B cell (primary cell): ENCODE measurements around the gene THAP8. TPM values are rescaled to one million over a fixed set of nuclear protein-coding genes. Genes with fewer than 3 reads are reported as not detected.
A peak's percentile ranks its signal among the peaks of the same experiment; 100 is the strongest.

ENCODE experiments used
- ATAC-seq: fragments of 200-7000 bp; cut with Tn5 transposase; one replicate; pipeline ENCODE4 v1.10.0; 2021; ENCODE audit warnings: low read depth, mild to moderate bottlenecking, moderate number of reproducible peaks, moderate library complexity
- CTCF ChIA-PET: fragments of 350-600 bp; sonication (Branson Sonifier 250); formaldehyde crosslinking; loops from one replicate; lab custom pipeline; 2021; ENCODE audit warnings: antibody characterized with exemption, inconsistent platforms; lab: Charles Lee
- POLR2A ChIA-PET: fragments of 350-600 bp; sonication (Branson Sonifier 250); formaldehyde crosslinking; loops from one replicate; lab custom pipeline; 2021; ENCODE audit warnings: antibody characterized with exemption; lab: Charles Lee
- DNase-seq: peaks from one replicate; pipeline ENCODE4 v3.0.0; 2013
- H2AFZ ChIP-seq: 2 replicates; pipeline ENCODE4 v1.6.1; 2012; ENCODE audit warnings: mild to moderate bottlenecking, low read depth, low read length; ENCODE audit not compliant: insufficient read depth, poor library complexity, severe bottlenecking
- H3K27ac ChIP-seq, 2 donors: 1 replicate in 1 of 2; 2 replicates in 1 of 2; pipeline ENCODE4 v1.5.1; 2012 to 2013; ENCODE audit warnings: low read length in 2 of 2, mild to moderate bottlenecking in 2 of 2, moderate library complexity in 1 of 2
- H3K27me3 ChIP-seq, 4 experiments: fragments of 200-600 bp in 1 of 4; sonication (generic) in 1 of 4; replicated peaks in 1 of 4; 1 replicate in 2 of 4; 2 replicates in 2 of 4; pipeline versions ENCODE4 v1.6.1 to v1.7.0; 2013 to 2016; ENCODE audit warnings: low read length in 3 of 4, mild to moderate bottlenecking in 2 of 4, mixed read lengths in 1 of 4, moderate library complexity in 1 of 4; ENCODE audit not compliant: insufficient read depth in 4 of 4, control insufficient read depth in 3 of 4; ENCODE audit errors: control extremely low read depth in 1 of 4
- H3K36me3 ChIP-seq, 2 experiments: replicated peaks in 1 of 2; 1 replicate in 1 of 2; 2 replicates in 1 of 2; pipeline versions ENCODE4 v1.6.1 to v1.7.1; 2013; ENCODE audit warnings: low read length in 1 of 2; ENCODE audit not compliant: insufficient read depth in 2 of 2, control insufficient read depth in 1 of 2; ENCODE audit errors: control extremely low read depth in 1 of 2, extremely low read depth in 1 of 2
- H3K4me1 ChIP-seq, 2 donors: fragments of 200-600 bp in 1 of 2; sonication (generic) in 1 of 2; 1 replicate in 1 of 2; 2 replicates in 1 of 2; pipeline versions ENCODE4 v1.5.1 to v1.6.1; 2013 to 2017; ENCODE audit warnings: low read length in 2 of 2; ENCODE audit not compliant: control insufficient read depth in 2 of 2, insufficient read depth in 2 of 2
- H3K4me2 ChIP-seq: replicated peaks from 2 replicates; pipeline ENCODE3; 2012; ENCODE audit warnings: mild to moderate bottlenecking, low read depth, low read length; ENCODE audit not compliant: poor library complexity, severe bottlenecking
- H3K4me3 ChIP-seq, 5 experiments: fragments of 200-600 bp in 1 of 5; sonication (generic) in 1 of 5; 1 replicate in 3 of 5; 2 replicates in 2 of 5; pipeline versions ENCODE4 v1.5.1 to v1.7.0; 2011 to 2016; ENCODE audit warnings: low read length in 4 of 5, mild to moderate bottlenecking in 4 of 5, low read depth in 2 of 5, control low read depth in 1 of 5, moderate library complexity in 1 of 5; ENCODE audit not compliant: insufficient read depth in 1 of 5; ENCODE audit errors: control extremely low read depth in 1 of 5, extremely low read depth in 1 of 5
- H3K79me2 ChIP-seq: fragments of 200-600 bp; sonication (generic); one replicate; pipeline ENCODE4 v1.6.0; 2016; ENCODE audit warnings: low read length; ENCODE audit not compliant: control insufficient read depth, insufficient read depth
- H3K9ac ChIP-seq: fragments of 200-600 bp; sonication (generic); 2 replicates; pipeline ENCODE4 v1.6.1; 2017; ENCODE audit warnings: mild to moderate bottlenecking, low read length, moderate library complexity
- H3K9me3 ChIP-seq, 3 donors: one replicate each; pipeline versions ENCODE4 v1.6.1 to v1.7.1; 2013; ENCODE audit warnings: low read length in 2 of 3; ENCODE audit not compliant: control insufficient read depth in 2 of 3, insufficient read depth in 1 of 3; ENCODE audit errors: control extremely low read depth in 1 of 3
- H4K20me1 ChIP-seq: 2 replicates; pipeline ENCODE4 v1.6.0; 2012; ENCODE audit warnings: mild to moderate bottlenecking, low read length; ENCODE audit not compliant: insufficient read depth, control insufficient read depth, poor library complexity, severe bottlenecking
- H3K27ac Mint-ChIP-seq: one replicate; pipeline ENCODE4 v1.8.0; 2021; ENCODE audit warnings: mixed read lengths
- H3K27me3 Mint-ChIP-seq: one replicate; pipeline ENCODE4 v1.8.0; 2021; ENCODE audit warnings: mixed read lengths
- H3K4me1 Mint-ChIP-seq: one replicate; pipeline ENCODE4 v1.8.0; 2021; ENCODE audit warnings: mixed read lengths
- H3K4me3 Mint-ChIP-seq: one replicate; pipeline ENCODE4 v1.8.0; 2021; ENCODE audit warnings: mixed read lengths
- H3K9me3 Mint-ChIP-seq: one replicate; pipeline ENCODE4 v1.8.0; 2022; ENCODE audit warnings: mixed read lengths; ENCODE audit not compliant: insufficient read depth
- CTCF ChIP-seq: fragments of 200-600 bp; IDR thresholded peaks from one replicate; pipeline ENCODE4 v1.8.0; 2022; ENCODE audit warnings: antibody characterized with exemption, mild to moderate bottlenecking
- EZH2 ChIP-seq: IDR thresholded peaks from 2 replicates; pipeline ENCODE4 v1.6.1; 2012; ENCODE audit warnings: borderline replicate concordance, low read depth, mild to moderate bottlenecking, moderate library complexity, low read length; ENCODE audit not compliant: insufficient read depth, poor library complexity, severe bottlenecking
- WGBS: methylation state at CpG from one replicate; pipeline ENCODE4 v1.1.5; 2013; ENCODE audit warnings: missing lambda C conversion rate; ENCODE audit not compliant: insufficient coverage; 5-methylcytosine and 5-hydroxymethylcytosine counted together
- intact Hi-C: fragments of 100-400 bp; cut with micrococcal nuclease; formaldehyde crosslinking; loops from one replicate; pipeline ENCODE4 v1.10.0; 2022
- polyA plus RNA-seq: library from polyadenylated mRNA; depleted of rRNA; stranded (reverse); fragments of >200 nt; gene quantifications from 2 replicates; pipeline ENCODE4 v1.2.3, GENCODE V29; 2012
- total RNA-seq, 2 donors: library from RNA; stranded (reverse); fragments of 120-200 nt in 1 of 2; gene quantifications; 1 replicate in 1 of 2; 2 replicates in 1 of 2; pipeline versions ENCODE4 v1.2.3 to v1.2.4, GENCODE V29; 2013 to 2022

Gene THAP8
- total and polyA plus RNA-seq, 2 donors (not counting 1 experiment from before 2014, with no cell fraction given) = 4.5 to 5.7 TPM

GRCh38 chr19:36040495-36040894, 13.6 kb downstream of the THAP8 start:
- H3K4me1 ChIP-seq = no peaks in the 10 kb centered on the region
- Mint-ChIP-seq H3K4me3 (no peak overlapping the region), H3K4me1 (no peaks in the 10 kb centered on the region), H3K9me3 (no peaks in the 10 kb centered on the region), H3K27ac (no peak overlapping the region), H3K27me3 (no peaks in the 10 kb centered on the region)
- no peak overlapping the region for H2AFZ ChIP-seq
- H3K79me2 ChIP-seq = no peaks in the 10 kb centered on the region
- ChIA-PET POLR2A (no interaction called here), CTCF (no interaction called here)
- no peak overlapping the region for H3K4me3 ChIP-seq
- no peaks in the 10 kb centered on the region for H3K27me3 ChIP-seq
- H3K27ac ChIP-seq = no peak overlapping the region
- intact Hi-C loops = no loop called here
- H3K9me3 ChIP-seq = no peaks in the 10 kb centered on the region
- TF ChIP-seq EZH2 = no peak
- TF ChIP-seq CTCF = no peak
- no peak overlapping the region for H3K9ac ChIP-seq
- no peaks in the 10 kb centered on the region for H4K20me1 ChIP-seq
- no peak overlapping the region for H3K4me2 ChIP-seq
- H3K36me3 ChIP-seq = no peaks in the 10 kb centered on the region
- WGBS = no CpG with 5 or more reads among the region's 6 CpGs
- no peak for ATAC-seq
- DNase-seq = no peak

- intact Hi-C loops = no loop called here
- peaks cover 12% of the 10 kb centered on the region for H3K4me1 Mint-ChIP-seq
- 8% methylated on average over 31 of the region's 51 CpGs for WGBS
Measured at GRCh38 chr19:36032251-36033104, 21.6 kb downstream of the THAP8 start, which contains the start of gene CLIP3. CLIP3 (minus strand) TSS chr19:36032873; CDS start chr19:36032357, 516 bp downstream.

More at GRCh38 chr19:36032251-36033104, 21.6 kb downstream of the THAP8 start, which contains the start of gene CLIP3:
- no peaks in the 10 kb centered on the region for H3K79me2 ChIP-seq
- no peak for TF ChIP-seq CTCF
- no peak for TF ChIP-seq EZH2
- no peaks in the 10 kb centered on the region for H4K20me1 ChIP-seq
- no peak within 1 kb of the TSS for H3K9ac ChIP-seq
- ATAC-seq (no peak), DNase-seq (no peak)
- no peaks in the 10 kb centered on the region for H3K36me3 ChIP-seq
- peaks cover 9 to 10% of the 10 kb centered on the region in 2 donors for H3K4me1 ChIP-seq
- H3K4me2 ChIP-seq = peak within 1 kb of the TSS; percentile 67
- peaks cover 0 to 10% (median 0%) of the 10 kb centered on the region in 4 experiments for H3K27me3 ChIP-seq
- peak within 1 kb of the TSS in 1 of 5 experiments; percentile 25 for H3K4me3 ChIP-seq
- ChIA-PET CTCF (no interaction called here), POLR2A (no interaction called here)
- H3K9me3 ChIP-seq = peaks cover 0 to 4% (median 0%) of the 10 kb centered on the region in 3 donors
- no peak within 1 kb of the TSS for H3K27ac ChIP-seq
- peak within 1 kb of the TSS; percentile 38 for H2AFZ ChIP-seq
- Mint-ChIP-seq H3K4me3 (peak within 1 kb of the TSS; percentile 37), H3K9me3 (no peaks in the 10 kb centered on the region), H3K27me3 (no peaks in the 10 kb centered on the region), H3K27ac (no peak within 1 kb of the TSS)
